Thymus (tissue), 14 donors: Measurements from ENCODE around the gene KRT39. TPM values are rescaled to one million over a fixed set of nuclear protein-coding genes. Genes with fewer than 3 reads are reported as not detected.

Experiments used
- DNase-seq, 9 donors: peaks; one replicate each; pipeline ENCODE4 v3.0.0-alpha.2; 2013; ENCODE audit warnings: low spot score in 9 of 9, low read depth in 6 of 9, missing footprints in 1 of 9
- H3K27ac ChIP-seq, 2 donors: one replicate each; pipeline ENCODE4 v1.5.1; 2013; ENCODE audit warnings: control low read depth in 1 of 2, low read depth in 1 of 2, low read length in 1 of 2, mild to moderate bottlenecking in 1 of 2, moderate library complexity in 1 of 2
- H3K27me3 ChIP-seq, 2 donors: one replicate each; pipeline ENCODE4 v1.5.1; 2013; ENCODE audit warnings: low read length in 1 of 2; ENCODE audit not compliant: control insufficient read depth in 2 of 2, insufficient read depth in 1 of 2
- H3K36me3 ChIP-seq, 2 donors: one replicate each; pipeline ENCODE4 v1.5.1; 2013; ENCODE audit warnings: low read length in 1 of 2, mild to moderate bottlenecking in 1 of 2, moderate library complexity in 1 of 2; ENCODE audit not compliant: control insufficient read depth in 2 of 2, insufficient read depth in 2 of 2
- H3K4me1 ChIP-seq, 2 donors: one replicate each; pipeline ENCODE4 v1.5.1; 2013; ENCODE audit warnings: low read length in 2 of 2; ENCODE audit not compliant: control insufficient read depth in 2 of 2, insufficient read depth in 2 of 2
- H3K4me3 ChIP-seq, 2 donors: one replicate each; pipeline ENCODE4 v1.5.1; 2013; ENCODE audit warnings: low read length in 2 of 2, control low read depth in 1 of 2, mild to moderate bottlenecking in 1 of 2
- H3K9me3 ChIP-seq, 2 donors: one replicate each; pipeline ENCODE4 v1.5.1; 2013; ENCODE audit warnings: low read length in 1 of 2, mild to moderate bottlenecking in 1 of 2; ENCODE audit not compliant: control insufficient read depth in 2 of 2, insufficient read depth in 1 of 2
- WGBS: extraction: QIAGEN DNeasy Blood & Tissue Kit; methylation state at CpG from one replicate; pipeline ENCODE4 v1.1.7; 2013; 5-methylcytosine and 5-hydroxymethylcytosine counted together
- long read RNA-seq, 10 donors: transcript quantifications; one replicate each; lab custom pipeline, GENCODE V29; 2026
- polyA plus RNA-seq: library from polyadenylated mRNA; stranded (reverse); fragments of 200-250 nt; gene quantifications from one replicate; pipeline ENCODE4 v1.2.3, GENCODE V29; 2013
- total RNA-seq: library from RNA; stranded (reverse); fragments of 120-200 nt; gene quantifications from one replicate; pipeline ENCODE4 v1.2.4, GENCODE V29; 2013
- donor health status: healthy.

The KRT39 gene
- total RNA-seq (not detected), polyA plus RNA-seq (0.23 TPM)
- long read RNA-seq, donor 1 = 0 reads
- long read RNA-seq, donor 2 = 0 reads
- long read RNA-seq, donor 3 = 0 reads
- long read RNA-seq, donor 4 = 0 reads
- long read RNA-seq, donor 5 = 0 reads
- long read RNA-seq, donor 6 = 0 reads
- long read RNA-seq, donor 7 = 0 reads
- long read RNA-seq, donor 8 = 0 reads
- long read RNA-seq, donor 9 = 0 reads
- long read RNA-seq, donor 10 = 0 reads

DNA sequence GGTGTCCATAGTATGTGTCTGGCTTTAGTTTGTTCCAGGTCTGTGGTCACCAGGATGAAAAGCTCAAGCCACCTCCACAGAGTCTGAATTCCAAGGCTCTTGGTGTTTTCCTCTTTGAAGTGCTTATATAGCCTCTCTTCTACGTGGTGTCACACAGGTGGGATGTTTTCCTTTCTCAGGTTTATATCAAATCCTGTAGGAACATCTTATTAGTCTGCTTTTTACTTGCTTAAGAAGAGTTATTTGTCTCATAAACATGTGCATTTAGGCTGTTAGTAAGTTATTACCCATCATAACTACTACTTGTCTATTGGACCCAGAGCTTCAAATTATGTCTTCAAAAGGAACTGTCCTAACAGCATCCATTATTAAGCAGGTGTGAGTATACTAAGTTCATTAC, at the start of gene KRT39:
Gene KRT39, minus strand, starts transcription at position 101 of the 400 bp plus-strand sequence. Its CDS starts 92 bp downstream, at position 9.
- Histone ChIP-seq H3K9me3 (no peaks in the 10 kb centered on the region), H3K27ac (no peak within 1 kb of the TSS), H3K4me3 (no peak within 1 kb of the TSS), H3K4me1 (no peaks in the 10 kb centered on the region), H3K36me3 (no peaks in the 10 kb centered on the region), H3K27me3 (no peaks in the 10 kb centered on the region)
- DNase-seq = no peak
- 69% methylated on average over 1 of the region's 1 CpG for WGBS

DNA sequence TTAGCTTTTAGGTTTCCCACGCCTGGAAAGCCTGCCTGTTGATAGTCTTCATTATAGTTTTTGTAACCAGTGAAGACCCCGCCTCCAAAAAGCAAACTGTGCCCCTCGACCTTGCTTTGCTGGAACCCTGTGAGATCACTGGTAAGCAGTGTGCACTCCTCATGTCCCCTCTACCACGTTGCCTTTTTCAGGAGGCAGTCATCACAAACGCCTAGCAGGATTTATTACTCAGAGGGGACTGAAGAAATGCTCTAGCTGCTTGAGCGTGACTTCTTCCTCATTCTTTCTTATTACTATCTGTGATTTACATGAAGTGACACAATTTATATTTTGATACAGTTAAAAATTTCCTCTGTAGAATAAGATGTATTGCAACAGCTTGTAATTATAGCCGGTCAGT, 48.7 kb upstream of the KRT39 start:
- WGBS = 82% methylated on average over 7 of the region's 7 CpGs
- H3K36me3 ChIP-seq = no peaks in the 10 kb centered on the region

DNA sequence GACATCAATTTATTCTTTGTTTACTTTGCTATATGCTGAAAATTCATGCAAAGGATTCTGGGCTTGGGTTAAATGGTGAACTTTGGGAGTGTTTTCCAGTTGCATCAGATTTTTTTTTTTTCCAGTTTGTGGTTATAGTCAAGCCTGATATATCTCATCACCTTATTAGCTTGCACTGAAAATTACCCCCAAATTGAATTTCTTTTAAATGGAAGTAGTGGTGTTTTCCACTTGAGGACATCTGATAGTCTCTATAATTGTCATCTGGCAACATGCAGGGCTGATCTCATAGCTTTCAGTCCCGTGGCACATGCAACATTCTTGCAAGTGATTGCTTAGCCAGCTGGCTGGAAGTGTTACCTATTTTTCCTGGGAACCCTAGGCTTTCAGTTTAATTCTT, 46.9 kb upstream of the KRT39 start:
- Histone ChIP-seq H3K36me3 (no peaks in the 10 kb centered on the region), H3K4me1 (no peaks in the 10 kb centered on the region), H3K27ac (no peak overlapping the region), H3K27me3 (peaks cover 0 to 2% of the 10 kb centered on the region in 2 donors), H3K4me3 (no peak overlapping the region), H3K9me3 (no peaks in the 10 kb centered on the region)
- peak in 2 of 9 donors; percentile 4 to 10 for DNase-seq
- 82% methylated on average over 1 of the region's 1 CpG for WGBS

More for the DNA sequence above, 48.7 kb upstream of the KRT39 start:
- Histone ChIP-seq H3K9me3 (no peaks in the 10 kb centered on the region), H3K27me3 (no peaks in the 10 kb centered on the region), H3K27ac (no peak overlapping the region), H3K4me3 (no peak overlapping the region), H3K4me1 (no peaks in the 10 kb centered on the region)
- DNase-seq = no peak

DNA sequence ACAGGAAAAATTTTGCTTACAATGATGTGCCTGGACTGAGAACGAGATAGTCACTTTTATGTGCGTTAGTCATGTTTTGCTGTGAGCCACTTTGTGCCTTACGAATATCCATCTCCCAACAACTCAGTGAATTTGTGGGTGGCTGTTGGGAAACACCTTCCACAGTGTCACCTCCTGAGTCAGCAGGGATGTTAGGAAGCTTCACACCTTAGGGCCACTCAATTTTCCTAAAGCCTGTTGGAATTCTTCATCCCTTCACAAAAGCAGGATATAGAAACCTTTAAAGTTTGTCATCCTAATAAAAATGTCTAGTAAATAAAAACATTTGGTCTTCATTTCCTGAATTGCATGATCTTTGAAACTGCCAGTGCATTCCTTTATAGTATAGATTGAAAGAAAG, 46.4 kb upstream of the KRT39 start:
- no peak for DNase-seq
- 98% methylated on average over 3 of the region's 3 CpGs for WGBS
- no peak overlapping the region for H3K27ac ChIP-seq
- no peak overlapping the region for H3K4me3 ChIP-seq
- no peaks in the 10 kb centered on the region for H3K4me1 ChIP-seq
- H3K9me3 ChIP-seq = no peaks in the 10 kb centered on the region
- H3K27me3 ChIP-seq = peaks cover 0 to 2% of the 10 kb centered on the region in 2 donors
- no peaks in the 10 kb centered on the region for H3K36me3 ChIP-seq

DNA sequence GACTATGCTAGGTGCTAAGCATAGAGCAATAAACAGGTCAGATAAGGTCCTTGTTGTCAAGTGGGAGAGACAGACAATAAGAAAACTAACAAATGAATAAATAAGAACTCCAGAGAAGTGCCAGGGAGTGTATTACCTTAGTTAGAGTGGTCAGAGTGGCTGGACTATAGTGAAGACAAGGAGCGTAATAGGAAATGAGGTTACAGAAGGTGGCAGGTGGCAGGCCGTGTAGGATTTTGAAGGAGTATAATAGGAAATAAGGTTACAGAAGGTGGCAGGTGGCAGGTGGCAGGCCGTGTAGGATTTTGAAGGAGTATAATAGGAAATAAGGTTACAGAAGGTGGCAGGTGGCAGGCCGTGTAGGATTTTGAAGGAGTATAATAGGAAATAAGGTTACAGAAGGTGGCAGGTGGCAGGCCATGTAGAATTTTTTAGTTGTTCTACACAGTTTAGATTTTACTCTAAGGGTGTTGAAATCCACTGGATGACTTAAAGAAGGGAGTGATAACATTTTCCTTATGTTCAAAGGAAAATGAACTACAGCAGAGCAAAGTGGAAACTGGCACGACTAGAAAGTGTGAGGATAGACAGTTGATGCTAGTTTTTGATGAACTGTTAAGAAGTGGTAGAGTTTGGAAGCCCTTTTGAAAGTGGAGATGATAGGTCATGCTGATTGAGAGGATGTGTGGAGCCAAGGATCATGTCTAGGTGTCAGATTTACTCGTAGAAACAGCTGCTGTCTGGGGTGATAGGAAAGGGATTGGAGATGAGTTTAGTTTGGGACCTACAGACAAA, 45.8 kb upstream of the KRT39 start:
- DNase-seq = no peak
- peaks cover 0 to 2% of the 10 kb centered on the region in 2 donors for H3K27me3 ChIP-seq
- WGBS = 83% methylated on average over 6 of the region's 6 CpGs

DNA sequence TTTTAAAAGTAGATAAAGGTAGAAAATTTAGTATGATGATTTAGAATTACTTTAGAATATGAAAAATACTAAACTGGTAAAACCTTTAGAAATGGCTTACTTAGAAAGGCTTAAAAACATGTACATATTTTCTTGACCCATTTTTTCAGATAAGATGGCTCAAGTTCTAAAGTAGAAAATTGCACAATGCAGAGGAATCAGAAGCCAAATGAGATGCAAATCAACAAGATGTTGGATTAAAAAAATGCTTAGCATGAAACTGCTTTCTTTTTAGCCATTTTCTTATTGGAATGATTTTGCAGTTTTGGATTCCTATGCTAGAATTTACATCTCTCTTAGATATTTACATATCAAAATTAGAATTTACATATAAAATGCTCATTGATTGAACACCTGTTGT, 43.7 kb upstream of the KRT39 start:
- H3K9me3 ChIP-seq = no peaks in the 10 kb centered on the region
- no peak overlapping the region for H3K4me3 ChIP-seq
- H3K4me1 ChIP-seq = no peaks in the 10 kb centered on the region
- no peak for DNase-seq
- no peak overlapping the region for H3K27ac ChIP-seq
- H3K36me3 ChIP-seq = no peaks in the 10 kb centered on the region
- H3K27me3 ChIP-seq = peaks cover 0 to 2% of the 10 kb centered on the region in 2 donors

More for the DNA sequence above, 45.8 kb upstream of the KRT39 start:
- H3K9me3 ChIP-seq = no peaks in the 10 kb centered on the region
- H3K4me3 ChIP-seq = no peak overlapping the region
- H3K4me1 ChIP-seq = no peaks in the 10 kb centered on the region
- no peak overlapping the region for H3K27ac ChIP-seq
- no peaks in the 10 kb centered on the region for H3K36me3 ChIP-seq

DNA sequence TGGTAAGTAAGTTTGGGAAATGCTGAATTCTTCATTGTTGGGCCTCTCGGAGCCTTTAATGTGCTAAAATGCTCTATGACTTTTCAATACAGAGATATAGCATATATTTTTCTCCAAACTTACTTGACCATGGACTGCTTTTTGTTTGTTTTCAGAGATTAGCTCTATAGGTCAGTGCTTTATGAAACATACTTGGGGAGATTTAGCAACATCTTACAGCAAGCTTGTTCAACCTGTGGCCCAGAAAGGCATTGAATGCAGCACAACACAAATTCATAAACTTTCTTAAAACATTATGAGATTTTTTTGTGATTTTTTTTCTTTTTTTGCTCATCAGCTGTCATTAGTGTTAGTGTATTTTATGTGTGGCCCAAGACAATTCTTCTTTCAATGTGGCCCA, 43.2 kb upstream of the KRT39 start:
- WGBS = 100% methylated on average over 1 of the region's 1 CpG
- no peak for DNase-seq
- no peak overlapping the region for H3K4me3 ChIP-seq
- no peaks in the 10 kb centered on the region for H3K9me3 ChIP-seq
- H3K27me3 ChIP-seq = peaks cover 0 to 2% of the 10 kb centered on the region in 2 donors
- no peaks in the 10 kb centered on the region for H3K4me1 ChIP-seq
- H3K36me3 ChIP-seq = no peaks in the 10 kb centered on the region
- no peak overlapping the region for H3K27ac ChIP-seq

DNA sequence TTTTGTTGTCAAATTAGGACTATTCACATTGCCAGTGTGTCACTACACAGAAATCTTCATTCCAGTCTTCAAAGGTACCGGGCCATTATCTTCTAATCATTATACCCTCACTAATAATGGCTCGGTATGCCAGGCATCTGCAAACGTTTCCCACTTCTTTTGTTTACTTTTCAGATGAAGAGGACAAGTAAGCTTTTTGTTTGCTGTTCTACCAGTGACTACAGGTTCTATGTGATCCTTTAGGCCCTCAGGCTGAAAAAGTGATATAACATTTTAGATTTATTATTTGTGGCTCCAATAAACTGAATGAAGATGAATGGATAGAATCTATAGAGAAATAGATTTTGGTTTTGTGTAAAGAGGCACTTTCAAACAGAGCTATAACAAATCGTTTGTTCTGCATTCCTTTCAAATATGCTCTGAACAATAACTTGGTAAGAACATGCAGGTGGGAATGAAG, 42.6 kb upstream of the KRT39 start:
- H3K27me3 ChIP-seq = peaks cover 0 to 5% of the 10 kb centered on the region in 2 donors
- no peak overlapping the region for H3K4me3 ChIP-seq
- no peak overlapping the region for H3K27ac ChIP-seq
- no peaks in the 10 kb centered on the region for H3K4me1 ChIP-seq
- no peak for DNase-seq
- H3K36me3 ChIP-seq = no peaks in the 10 kb centered on the region
- no peaks in the 10 kb centered on the region for H3K9me3 ChIP-seq
- 90% methylated on average over 4 of the region's 4 CpGs for WGBS

DNA sequence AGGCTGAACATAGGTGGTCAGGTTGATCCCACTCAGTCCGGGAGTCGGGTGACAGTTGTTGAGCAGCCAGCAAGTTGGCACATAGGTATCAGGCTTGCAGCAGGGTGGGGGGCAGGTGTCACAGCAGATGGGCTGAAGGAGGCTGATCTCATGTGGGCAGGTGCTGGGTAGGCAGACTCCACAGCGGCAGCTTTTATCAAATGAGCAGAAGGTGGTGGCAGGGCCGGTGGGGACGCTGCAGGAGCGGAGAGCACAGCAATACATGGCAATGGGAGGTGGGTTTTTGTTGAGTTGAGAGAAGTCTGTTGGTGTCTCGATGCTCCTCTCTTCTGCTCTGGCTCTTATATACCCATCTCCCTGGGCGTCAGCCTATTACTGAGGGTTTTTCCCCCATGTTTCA, 42.1 kb upstream of the KRT39 start, which contains the start of gene KRTAP3-1:
Gene KRTAP3-1, minus strand, starts transcription at position 318 of the 400 bp plus-strand sequence. Its CDS starts 54 bp downstream, at position 264.
- no peak for DNase-seq

More for the DNA sequence above, 42.1 kb upstream of the KRT39 start, which contains the start of gene KRTAP3-1:
- Histone ChIP-seq H3K36me3 (no peaks in the 10 kb centered on the region), H3K9me3 (no peaks in the 10 kb centered on the region), H3K27ac (no peak within 1 kb of the TSS), H3K4me1 (no peaks in the 10 kb centered on the region), H3K4me3 (no peak within 1 kb of the TSS), H3K27me3 (peaks cover 0 to 5% of the 10 kb centered on the region in 2 donors)
- 98% methylated on average over 8 of the region's 8 CpGs for WGBS
